GM23248 (cell line): ENCODE results near the gene ERC2.

Experiments used
- EZH2 ChIP-seq: fragments of 200-600 bp; sonication (generic); IDR thresholded peaks from 2 replicates; pipeline ENCODE4 v1.6.1; 2018; ENCODE audit warnings: antibody characterized with exemption, mild to moderate bottlenecking; ENCODE audit not compliant: insufficient read depth, poor library complexity, severe bottlenecking
- EZH2phosphoT487 ChIP-seq: fragments of 200-600 bp; sonication (generic); IDR thresholded peaks from 2 replicates; pipeline ENCODE4 v1.6.1; 2018; ENCODE audit warnings: antibody characterized with exemption, moderate library complexity, mild to moderate bottlenecking, low read depth; ENCODE audit not compliant: insufficient read depth

GRCh38 chr3:55648591-55649318 lies 819.5 kb downstream of the ERC2 start:
- TF ChIP-seq EZH2 (no peak), EZH2phosphoT487 (no peak)
